Measurements from ENCODE around the gene GPX2. TPM values are rescaled to one million over a fixed set of nuclear protein-coding genes. Genes with fewer than 3 reads are reported as not detected.

The GPX2 gene
- polyA plus RNA-seq, 1 donor from 2014 or later = not detected

DNA sequence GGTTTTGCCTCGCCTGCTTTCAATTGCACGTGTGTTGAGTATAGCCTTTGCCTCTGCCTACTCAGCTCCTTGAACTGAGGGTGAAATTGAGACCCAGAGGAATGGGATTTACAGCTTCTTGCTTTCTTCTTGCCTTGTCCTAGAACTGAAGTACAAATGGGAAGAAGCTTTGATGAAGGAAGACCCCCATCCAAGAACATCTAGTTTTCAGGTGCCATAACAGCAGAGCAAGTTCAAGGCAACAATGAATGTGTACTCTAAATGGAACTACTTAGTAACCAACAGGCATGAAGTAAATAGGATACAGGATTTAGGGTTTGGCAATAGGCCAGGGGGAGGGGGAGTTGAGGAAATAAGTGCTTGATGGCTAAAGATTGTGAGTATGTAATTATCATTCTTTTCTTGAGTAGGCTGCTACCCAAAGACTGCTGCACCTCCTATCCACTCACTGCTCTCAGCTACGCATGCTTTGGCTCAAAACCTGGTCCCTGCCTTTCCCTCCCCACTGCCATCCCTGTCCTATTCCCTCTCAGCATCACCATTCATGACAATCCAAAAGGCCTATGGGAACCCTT is 2.1 kb downstream of the GPX2 start:
- Histone ChIP-seq H3K4me3 (ENCODE audit: low read length) (no peak overlapping the region), H3K27ac (ENCODE audit: low read length) (no peak overlapping the region), H3K4me2 (ENCODE audit: low read length) (no peak overlapping the region), H3K79me2 (replicated peaks; ENCODE audit: insufficient read depth, low read length) (no peaks in the 10 kb centered on the region), H3K36me3 (ENCODE audit: insufficient read depth, low read length) (no peaks in the 10 kb centered on the region), H2AFZ (ENCODE audit: low read depth, low read length) (no peak overlapping the region), H3K9me3 (ENCODE audit: low read length) (no peaks in the 10 kb centered on the region), H3K9ac (ENCODE audit: low read length) (no peak overlapping the region), H3K27me3 (ENCODE audit: insufficient read depth, low read depth, low read length) (no peaks in the 10 kb centered on the region), H3F3A (ENCODE audit: insufficient read depth, low read length, poor library complexity, severe bottlenecking) (no peaks in the 10 kb centered on the region), H4K20me1 (ENCODE audit: insufficient read depth) (no peaks in the 10 kb centered on the region), H3K9me2 (ENCODE audit: insufficient read depth, low read length) (no peaks in the 10 kb centered on the region)
- TF ChIP-seq, protein P1, sequence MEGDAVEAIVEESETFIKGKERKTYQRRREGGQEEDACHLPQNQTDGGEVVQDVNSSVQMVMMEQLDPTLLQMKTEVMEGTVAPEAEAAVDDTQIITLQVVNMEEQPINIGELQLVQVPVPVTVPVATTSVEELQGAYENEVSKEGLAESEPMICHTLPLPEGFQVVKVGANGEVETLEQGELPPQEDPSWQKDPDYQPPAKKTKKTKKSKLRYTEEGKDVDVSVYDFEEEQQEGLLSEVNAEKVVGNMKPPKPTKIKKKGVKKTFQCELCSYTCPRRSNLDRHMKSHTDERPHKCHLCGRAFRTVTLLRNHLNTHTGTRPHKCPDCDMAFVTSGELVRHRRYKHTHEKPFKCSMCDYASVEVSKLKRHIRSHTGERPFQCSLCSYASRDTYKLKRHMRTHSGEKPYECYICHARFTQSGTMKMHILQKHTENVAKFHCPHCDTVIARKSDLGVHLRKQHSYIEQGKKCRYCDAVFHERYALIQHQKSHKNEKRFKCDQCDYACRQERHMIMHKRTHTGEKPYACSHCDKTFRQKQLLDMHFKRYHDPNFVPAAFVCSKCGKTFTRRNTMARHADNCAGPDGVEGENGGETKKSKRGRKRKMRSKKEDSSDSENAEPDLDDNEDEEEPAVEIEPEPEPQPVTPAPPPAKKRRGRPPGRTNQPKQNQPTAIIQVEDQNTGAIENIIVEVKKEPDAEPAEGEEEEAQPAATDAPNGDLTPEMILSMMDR (IDR thresholded peaks at IDR 0.05; ENCODE audit: poor library complexity, severe bottlenecking) = no peak
- no peak for TF ChIP-seq POLR2AphosphoS5 (IDR thresholded peaks at IDR 0.05)
- TF ChIP-seq, protein P2, sequence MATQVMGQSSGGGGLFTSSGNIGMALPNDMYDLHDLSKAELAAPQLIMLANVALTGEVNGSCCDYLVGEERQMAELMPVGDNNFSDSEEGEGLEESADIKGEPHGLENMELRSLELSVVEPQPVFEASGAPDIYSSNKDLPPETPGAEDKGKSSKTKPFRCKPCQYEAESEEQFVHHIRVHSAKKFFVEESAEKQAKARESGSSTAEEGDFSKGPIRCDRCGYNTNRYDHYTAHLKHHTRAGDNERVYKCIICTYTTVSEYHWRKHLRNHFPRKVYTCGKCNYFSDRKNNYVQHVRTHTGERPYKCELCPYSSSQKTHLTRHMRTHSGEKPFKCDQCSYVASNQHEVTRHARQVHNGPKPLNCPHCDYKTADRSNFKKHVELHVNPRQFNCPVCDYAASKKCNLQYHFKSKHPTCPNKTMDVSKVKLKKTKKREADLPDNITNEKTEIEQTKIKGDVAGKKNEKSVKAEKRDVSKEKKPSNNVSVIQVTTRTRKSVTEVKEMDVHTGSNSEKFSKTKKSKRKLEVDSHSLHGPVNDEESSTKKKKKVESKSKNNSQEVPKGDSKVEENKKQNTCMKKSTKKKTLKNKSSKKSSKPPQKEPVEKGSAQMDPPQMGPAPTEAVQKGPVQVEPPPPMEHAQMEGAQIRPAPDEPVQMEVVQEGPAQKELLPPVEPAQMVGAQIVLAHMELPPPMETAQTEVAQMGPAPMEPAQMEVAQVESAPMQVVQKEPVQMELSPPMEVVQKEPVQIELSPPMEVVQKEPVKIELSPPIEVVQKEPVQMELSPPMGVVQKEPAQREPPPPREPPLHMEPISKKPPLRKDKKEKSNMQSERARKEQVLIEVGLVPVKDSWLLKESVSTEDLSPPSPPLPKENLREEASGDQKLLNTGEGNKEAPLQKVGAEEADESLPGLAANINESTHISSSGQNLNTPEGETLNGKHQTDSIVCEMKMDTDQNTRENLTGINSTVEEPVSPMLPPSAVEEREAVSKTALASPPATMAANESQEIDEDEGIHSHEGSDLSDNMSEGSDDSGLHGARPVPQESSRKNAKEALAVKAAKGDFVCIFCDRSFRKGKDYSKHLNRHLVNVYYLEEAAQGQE (IDR thresholded peaks at IDR 0.05; ENCODE audit: borderline replicate concordance) = no peak
- no peak for TF ChIP-seq MXI1 (conservative IDR thresholded peaks at IDR 0.05; ENCODE audit: poor library complexity, severe bottlenecking)
- no peak for TF ChIP-seq RAD21 (conservative IDR thresholded peaks at IDR 0.05)
- no peak for TF ChIP-seq EP300 (conservative IDR thresholded peaks at IDR 0.05; ENCODE audit: poor library complexity, severe bottlenecking)
- TF ChIP-seq TAF1 (IDR thresholded peaks at IDR 0.05; ENCODE audit: low read depth) = no peak
- no peak for TF ChIP-seq SMC3 (conservative IDR thresholded peaks at IDR 0.05; ENCODE audit: poor library complexity)
- TF ChIP-seq EZH2 (IDR thresholded peaks at IDR 0.05; ENCODE audit: borderline replicate concordance, insufficient read depth, low read length, poor library complexity, severe bottlenecking) = no peak

DNA sequence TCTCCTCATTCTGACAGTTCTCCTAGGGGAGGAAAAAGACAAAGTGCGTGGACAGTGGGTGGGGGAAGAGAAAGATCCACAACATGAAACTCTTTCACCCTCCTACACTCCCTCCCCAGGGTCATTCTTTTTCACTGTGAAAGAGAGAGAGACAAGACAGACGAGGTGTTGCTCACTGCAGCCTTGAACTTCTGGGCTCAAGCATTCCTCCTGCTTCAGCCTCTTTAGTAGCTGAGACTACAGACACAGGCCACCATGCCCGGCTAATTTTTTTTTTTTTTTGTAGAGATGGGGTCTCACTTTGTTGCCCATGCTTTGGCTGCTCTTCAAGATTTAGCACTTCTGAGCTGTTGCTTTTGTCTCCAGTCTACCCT is 2.7 kb downstream of the GPX2 start:
- H3K9ac ChIP-seq (ENCODE audit: low read length) = no peak overlapping the region
- TF ChIP-seq MXI1 (conservative IDR thresholded peaks at IDR 0.05; ENCODE audit: poor library complexity, severe bottlenecking) = no peak
- no peak for TF ChIP-seq TAF1 (IDR thresholded peaks at IDR 0.05; ENCODE audit: low read depth)
- TF ChIP-seq, protein P2 (IDR thresholded peaks at IDR 0.05; ENCODE audit: borderline replicate concordance) = no peak
- no peak for TF ChIP-seq SMC3 (conservative IDR thresholded peaks at IDR 0.05; ENCODE audit: poor library complexity)
- no peak for TF ChIP-seq EZH2 (IDR thresholded peaks at IDR 0.05; ENCODE audit: borderline replicate concordance, insufficient read depth, low read length, poor library complexity, severe bottlenecking)
- TF ChIP-seq EP300 (conservative IDR thresholded peaks at IDR 0.05; ENCODE audit: poor library complexity, severe bottlenecking) = no peak
- TF ChIP-seq POLR2AphosphoS5 (IDR thresholded peaks at IDR 0.05) = no peak
- TF ChIP-seq RAD21 (conservative IDR thresholded peaks at IDR 0.05) = no peak
- TF ChIP-seq, protein P1 (IDR thresholded peaks at IDR 0.05; ENCODE audit: poor library complexity, severe bottlenecking) = no peak
- H3K4me3 ChIP-seq (ENCODE audit: low read length) = no peak overlapping the region
- H3K4me2 ChIP-seq (ENCODE audit: low read length) = no peak overlapping the region
- no peaks in the 10 kb centered on the region for H3K36me3 ChIP-seq (ENCODE audit: insufficient read depth, low read length)
- no peaks in the 10 kb centered on the region for H3K79me2 ChIP-seq (replicated peaks; ENCODE audit: insufficient read depth, low read length)
- H2AFZ ChIP-seq (ENCODE audit: low read depth, low read length) = no peak overlapping the region
- no peak overlapping the region for H3K27ac ChIP-seq (ENCODE audit: low read length)
- no peaks in the 10 kb centered on the region for H4K20me1 ChIP-seq (ENCODE audit: insufficient read depth)
- H3K9me2 ChIP-seq (ENCODE audit: insufficient read depth, low read length) = no peaks in the 10 kb centered on the region
- no peaks in the 10 kb centered on the region for H3K9me3 ChIP-seq (ENCODE audit: low read length)
- H3F3A ChIP-seq (ENCODE audit: insufficient read depth, low read length, poor library complexity, severe bottlenecking) = no peaks in the 10 kb centered on the region
- no peaks in the 10 kb centered on the region for H3K27me3 ChIP-seq (ENCODE audit: insufficient read depth, low read depth, low read length)
